ENCODE results near the gene RNF130.

RNF130 gene

DNA sequence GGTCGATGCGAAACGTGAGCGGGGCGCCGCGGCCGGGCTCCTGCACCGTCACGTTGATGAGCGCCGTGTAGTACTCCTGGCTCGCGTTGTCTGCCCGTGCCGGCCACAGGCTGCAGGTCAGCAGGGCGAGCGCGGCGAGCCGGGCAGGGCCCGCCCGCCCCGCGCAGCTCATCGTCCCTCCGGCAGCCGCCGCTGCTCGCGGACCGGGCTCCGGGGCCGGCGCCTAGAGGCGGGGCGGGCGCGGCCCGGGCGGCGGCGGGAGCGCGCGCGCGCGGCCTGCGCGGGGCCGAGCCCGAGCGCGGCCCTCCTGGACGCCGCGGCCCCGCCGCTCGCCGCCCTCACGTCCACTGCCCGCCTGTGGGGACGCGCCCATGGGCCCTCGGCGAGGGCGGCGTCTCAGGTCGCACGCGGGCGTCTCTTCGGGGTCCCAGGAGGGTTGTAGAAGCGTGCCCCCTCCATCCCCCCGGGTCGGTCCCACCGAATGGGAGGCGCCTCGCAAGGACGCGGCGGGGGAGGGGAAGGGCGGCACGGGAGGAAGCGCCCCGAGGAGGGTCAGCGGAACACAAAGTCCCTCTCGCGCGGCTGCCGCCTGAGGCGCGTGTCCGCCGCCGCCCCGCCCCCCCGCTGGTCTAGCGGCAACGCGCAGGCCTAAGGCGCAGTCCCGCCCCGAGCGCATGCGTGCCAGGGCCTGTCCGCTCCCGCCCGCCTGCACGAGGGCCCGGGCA, at the start of gene RNF130:
RNF130 (minus strand) TSS at position 229 of the 725 bp plus-strand sequence; CDS start at position 172, 57 bp downstream.
- DNase-seq (ENCODE audit: low read depth): peak; percentile 80

DNA sequence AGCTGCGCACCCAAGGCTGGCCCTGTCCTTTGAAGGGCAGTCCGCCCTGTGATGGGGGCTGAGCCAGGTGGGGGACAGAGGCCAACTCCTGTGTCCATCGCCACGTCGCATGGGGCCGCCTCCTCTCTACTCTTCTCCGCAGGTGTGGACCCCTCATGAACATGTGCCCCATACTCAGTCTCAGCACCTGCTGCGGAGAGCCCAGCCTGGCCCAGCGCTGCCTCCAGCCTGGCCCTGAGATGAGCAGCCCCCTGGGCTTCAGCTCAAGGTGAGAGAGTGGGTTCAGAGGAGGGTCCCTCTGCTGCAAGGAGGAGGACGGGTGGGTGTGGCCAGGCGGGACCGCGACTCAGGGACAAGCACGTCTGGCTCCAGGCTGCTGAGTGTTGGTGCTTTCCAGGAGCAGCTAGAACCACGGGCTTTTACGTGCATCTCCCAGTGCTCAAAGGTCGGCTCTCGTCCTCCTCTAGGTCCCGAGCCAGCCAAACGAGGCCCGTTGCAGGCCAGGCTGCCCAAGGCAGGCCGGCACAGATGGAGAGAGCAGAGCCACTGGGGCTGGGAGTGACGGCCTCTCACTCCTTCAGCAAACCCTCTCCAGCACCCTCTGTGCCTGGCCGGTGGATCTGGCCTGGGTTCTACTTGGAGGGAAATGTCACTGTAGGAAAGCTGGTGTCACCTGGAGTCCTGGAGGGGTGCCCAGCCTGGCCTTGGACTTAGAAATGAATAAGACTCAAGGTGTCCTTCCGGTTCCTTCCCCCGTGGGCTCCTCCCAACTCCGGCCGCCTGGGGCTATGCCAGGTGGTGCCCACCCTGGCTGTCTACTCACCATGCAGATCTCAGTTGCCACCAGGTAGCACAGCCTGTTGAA, 48.9 kb upstream of the RNF130 start:
- DNase-seq (ENCODE audit: low read depth): no peak

- no peak for DNase-seq (ENCODE audit: low read depth)
Measured at GRCh38 chr5:180119903-180120236, 48.3 kb upstream of the RNF130 start.

DNA sequence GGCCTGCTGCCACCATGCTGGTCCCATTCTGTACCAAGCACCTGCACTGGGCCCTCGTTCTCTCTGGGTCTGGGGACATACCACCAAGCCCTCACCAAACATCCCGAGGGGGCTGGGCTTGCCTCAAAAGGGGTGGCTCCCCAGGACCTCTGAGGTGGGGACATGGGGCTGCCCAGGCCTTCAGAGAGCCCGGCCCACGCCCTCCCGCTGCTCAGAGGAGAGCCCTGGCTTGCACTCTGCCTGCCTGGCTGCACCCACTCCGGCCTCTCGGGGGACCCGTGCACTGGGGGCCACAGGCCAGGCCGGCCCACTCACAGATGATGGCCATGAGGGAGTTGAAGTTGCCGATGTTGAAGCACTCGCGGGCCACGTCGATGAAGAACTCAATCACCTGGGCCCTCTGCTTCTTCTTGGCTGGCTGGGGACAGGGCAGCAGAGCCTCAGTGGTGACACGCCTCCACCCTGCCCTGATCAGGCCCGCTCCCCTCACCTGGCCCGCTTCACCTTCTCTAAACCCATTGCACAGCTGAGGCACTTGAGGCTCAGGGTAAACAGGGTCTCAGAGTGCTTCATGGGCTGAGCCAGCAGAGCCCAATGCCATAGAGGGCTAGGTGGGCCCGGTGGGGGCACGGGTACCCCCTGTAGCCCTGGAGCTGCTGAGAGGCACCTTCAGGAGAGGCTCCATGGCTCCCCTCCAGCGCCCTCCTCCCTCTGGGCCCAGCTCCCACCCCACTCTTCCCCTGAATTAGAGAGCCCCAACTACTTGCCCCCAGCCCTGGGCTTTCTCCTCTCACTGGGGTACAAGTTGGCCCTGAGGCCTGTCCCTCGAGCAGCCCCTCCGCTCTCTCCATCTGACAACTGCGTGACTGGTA, 47.7 kb upstream of the RNF130 start:
- no peak for DNase-seq (ENCODE audit: low read depth)

GRCh38 chr5:180118391-180118791, 46.8 kb upstream of the RNF130 start:
- no peak for DNase-seq (ENCODE audit: low read depth)

GRCh38 chr5:180117000-180117725, 45.6 kb upstream of the RNF130 start:
- DNase-seq (ENCODE audit: low read depth): no peak

DNA sequence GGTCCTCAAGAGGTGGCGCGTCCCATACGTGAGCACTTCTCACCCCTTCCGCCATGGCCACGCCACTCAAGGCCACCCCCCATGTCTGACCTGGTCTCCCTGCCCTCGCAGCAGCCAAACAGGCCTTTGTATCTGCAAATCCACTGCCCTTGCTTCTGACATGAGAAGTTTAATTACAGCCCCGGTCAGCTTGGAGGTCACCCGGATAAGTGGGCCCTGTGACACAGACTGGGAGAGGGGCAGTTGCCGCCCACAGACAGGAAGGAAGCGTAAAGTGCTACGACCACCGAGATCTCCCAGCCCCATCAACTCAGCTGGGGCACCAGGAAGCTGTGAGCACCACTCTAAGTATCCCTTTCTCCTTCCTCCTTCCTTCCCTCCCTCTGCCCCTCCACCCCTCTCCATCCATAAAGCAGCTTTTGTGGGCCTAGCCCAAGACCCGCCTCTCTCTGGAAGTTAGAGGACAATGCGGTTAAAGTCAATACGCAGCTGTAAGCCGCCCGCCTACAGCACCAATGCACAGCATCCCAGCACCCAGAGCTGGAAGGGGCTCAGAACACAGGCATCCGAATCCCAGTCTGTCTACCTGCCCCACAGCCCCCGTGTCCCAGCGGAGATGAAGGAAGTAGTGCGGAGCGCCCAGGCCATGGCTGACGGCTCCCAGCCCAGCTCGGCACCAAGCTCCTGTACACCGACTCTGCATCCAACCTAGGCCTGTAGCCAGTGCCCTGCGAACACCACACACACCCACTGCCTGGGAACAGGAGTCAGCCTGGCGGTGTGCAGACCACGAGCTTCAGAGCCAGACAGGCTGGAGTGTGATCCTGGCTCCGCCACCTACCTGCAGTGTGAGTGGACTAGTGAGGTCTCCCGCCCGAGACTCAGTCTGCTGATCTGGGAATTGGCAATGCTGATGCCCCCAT, 44.8 kb upstream of the RNF130 start:
- DNase-seq (ENCODE audit: low read depth): peak; percentile 67

- no peak for DNase-seq (ENCODE audit: low read depth)
Measured at GRCh38 chr5:180115326-180116076, 43.9 kb upstream of the RNF130 start.

DNA sequence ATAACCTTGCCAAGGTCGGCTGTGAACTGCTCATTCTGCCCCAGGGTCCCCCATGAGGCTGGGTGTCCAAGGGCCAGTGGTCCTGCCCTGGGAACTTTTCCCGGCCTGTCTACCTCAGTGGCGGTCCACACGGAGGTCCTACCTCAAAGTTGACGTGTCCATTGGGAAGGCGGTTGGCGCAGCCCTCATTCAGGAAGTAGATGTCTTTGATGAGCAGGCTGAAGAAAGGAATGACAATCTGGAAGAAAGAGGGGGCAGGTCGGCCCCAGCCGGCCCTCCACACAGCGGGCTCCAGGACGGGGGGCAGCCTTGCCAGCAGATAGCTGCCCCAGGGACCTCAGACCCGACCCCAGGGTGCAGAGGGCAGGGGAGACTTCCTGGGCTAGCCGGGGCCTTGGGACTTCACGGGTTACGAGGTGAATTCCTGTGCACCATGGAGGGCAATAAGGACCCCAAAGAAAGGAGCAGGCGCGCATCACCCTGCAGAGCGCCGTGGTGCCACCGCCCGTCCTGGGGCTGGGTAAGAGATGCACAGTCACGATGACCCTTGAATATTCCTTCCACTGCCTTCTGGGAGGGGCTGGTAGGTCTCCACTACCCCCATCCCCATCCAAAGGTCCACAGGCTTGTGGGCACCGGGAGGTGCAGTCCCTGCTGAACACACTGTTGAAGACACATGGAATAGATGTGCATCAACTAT, 42.9 kb upstream of the RNF130 start:
- DNase-seq (ENCODE audit: low read depth): no peak

GRCh38 chr5:180113660-180114303, 42.2 kb upstream of the RNF130 start:
- no peak for DNase-seq (ENCODE audit: low read depth)

GRCh38 chr5:180112181-180112861, 40.8 kb upstream of the RNF130 start:
- DNase-seq (ENCODE audit: low read depth): no peak

DNA sequence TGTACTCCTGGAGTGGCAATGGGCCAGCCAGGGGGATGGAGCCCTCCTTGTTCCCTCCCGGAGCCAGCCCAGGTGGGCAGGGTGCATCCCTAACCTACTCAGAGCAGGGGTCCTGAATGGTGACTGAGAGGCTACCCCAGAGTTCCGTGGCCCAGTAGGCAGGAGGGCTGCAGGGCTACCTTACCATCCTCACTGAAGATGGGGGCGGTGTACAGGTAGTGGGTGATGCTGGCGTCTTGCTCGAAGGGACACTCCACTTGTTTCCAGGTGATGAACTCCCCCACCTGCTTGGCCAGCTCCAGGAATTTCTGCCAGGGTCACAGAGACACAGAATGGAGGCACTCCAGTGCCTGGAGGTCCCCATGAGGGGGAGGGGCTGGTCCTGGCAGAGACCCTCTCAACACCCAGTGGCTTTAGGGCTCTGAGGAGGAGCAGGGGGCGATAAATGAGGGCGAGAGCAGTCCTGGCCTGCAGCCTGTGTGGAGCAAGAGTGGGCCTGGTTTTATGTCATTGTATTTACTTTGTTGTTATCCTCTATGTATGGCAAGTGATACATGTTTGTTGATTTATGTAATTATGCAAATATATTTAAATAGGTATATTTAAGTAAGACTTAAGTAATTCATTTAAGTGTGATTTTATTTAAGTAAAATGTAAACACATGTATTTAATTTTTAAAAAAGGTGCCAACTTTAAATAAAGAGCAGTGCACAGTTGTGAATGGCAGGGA, 39.9 kb upstream of the RNF130 start:
- DNase-seq (ENCODE audit: low read depth): no peak

DNA sequence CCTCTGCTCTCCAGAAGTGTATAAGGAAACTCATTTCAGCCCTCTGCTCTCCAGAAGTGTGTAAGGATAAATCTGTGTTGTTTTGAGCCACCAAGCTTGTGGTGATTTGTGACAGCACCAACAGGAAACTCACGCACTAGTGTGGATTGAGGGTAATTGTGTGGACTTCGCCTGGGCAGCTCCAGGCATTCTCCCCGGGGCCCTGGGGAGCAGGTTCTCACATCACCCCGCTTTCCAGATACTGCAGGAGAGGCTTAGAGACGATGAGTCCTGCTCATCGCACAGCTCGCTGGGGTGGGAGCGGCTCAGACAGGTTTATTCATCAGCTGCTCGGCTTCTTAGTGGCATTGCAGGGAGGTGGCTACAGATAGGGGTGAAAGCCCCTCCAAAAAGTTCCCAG, 38.4 kb upstream of the RNF130 start:
- no peak for DNase-seq (ENCODE audit: low read depth)

DNA sequence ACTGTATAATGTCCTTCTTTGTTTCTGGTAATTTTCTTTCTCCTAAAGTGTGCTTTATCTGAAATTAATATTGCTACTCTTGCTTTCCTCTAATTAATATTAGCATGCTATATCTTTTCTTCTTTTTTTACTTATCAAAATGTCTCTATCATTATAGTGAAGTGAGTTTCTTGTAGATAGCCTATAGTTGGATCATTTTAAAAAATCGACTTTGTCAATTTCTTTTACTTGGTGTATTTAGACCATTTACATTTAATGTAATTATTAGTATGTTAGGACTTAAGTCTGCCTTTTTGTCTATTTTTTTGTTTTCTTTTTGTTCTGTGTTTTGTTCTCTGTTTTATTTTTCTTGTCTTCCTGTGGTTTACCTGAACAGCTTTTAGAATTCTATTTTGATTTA, 35.4 kb upstream of the RNF130 start:
- DNase-seq (ENCODE audit: low read depth): no peak

DNA sequence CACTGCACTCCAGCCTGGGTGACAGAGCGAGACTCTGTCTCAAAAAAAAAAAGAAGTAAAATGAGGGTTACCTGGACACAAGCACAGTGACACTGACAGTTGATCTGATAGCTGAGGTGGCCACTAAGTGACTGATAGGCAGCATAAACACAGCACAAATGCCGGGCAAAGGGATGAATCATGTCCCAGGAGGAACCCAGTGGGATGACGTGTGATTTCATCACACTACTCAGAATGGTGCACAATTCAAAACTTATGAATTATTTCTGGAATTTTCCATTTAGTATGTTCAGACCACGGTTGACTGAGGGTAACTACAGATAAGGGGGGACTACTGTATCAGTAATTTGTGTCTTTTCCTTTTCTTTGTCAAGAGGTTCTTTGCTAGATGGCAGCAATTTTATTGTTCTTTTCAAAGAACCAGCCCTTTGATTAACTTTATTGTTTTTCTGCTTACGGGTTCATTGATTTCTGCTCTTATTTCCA, 34.3 kb upstream of the RNF130 start:
- DNase-seq (ENCODE audit: low read depth): no peak

DNA sequence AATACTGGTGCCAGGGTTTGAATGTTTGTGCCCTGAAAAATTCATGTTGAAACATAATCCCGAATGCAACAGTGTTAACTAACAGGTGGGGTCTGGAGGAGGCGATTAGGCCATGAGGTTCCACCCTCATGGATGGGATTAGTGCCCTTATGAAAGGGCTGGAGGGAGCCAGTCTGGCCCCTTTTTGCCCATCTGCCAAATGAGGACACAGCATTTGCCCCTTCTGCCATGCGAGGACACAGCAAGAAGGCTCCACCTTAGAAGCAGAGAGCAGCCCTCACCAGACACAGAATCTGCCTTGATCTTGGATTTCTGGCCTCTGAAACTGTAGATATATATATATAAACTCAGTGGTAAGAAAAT, 32.6 kb upstream of the RNF130 start:
- no peak for DNase-seq (ENCODE audit: low read depth)

DNA sequence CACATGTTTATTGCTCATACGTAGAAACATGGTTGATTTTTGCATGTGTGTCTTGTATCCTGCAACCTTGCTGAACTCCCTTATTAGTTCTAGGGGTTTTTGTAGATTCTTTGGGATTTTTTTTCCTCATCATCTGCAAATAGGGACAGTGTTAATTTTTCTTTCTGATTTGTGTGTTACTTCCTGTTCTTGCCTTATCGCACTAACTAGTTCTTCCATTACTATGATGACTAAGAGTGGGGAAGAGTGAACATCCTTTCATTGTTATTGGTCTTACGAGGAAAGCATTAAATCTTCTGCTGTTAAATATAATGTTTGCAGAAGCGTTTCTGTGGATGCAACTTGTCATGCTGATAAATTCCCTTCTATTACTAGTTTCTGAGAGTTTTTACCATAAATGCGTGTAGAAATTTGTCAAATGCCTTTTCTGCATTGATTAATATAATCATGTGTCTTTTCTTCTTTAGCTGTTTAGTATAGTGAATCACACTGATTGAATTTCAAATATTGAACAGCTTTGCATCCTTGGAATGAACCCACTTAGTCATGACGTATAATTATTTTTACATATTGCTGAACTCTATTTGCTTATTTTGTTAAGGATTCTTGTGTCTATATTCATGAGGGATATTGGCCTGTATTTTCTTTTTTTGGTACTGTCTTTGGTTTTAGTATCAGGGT, 32.1 kb upstream of the RNF130 start:
- no peak for DNase-seq (ENCODE audit: low read depth)

Measured in CMK (cell line).